ENCODE measurements around the gene LGALS9. TPM values are rescaled to one million over a fixed set of nuclear protein-coding genes. Genes with fewer than 3 reads are reported as not detected.

The LGALS9 gene
- total RNA-seq, 1 donor from 2014 or later: 35.1 TPM

DNA sequence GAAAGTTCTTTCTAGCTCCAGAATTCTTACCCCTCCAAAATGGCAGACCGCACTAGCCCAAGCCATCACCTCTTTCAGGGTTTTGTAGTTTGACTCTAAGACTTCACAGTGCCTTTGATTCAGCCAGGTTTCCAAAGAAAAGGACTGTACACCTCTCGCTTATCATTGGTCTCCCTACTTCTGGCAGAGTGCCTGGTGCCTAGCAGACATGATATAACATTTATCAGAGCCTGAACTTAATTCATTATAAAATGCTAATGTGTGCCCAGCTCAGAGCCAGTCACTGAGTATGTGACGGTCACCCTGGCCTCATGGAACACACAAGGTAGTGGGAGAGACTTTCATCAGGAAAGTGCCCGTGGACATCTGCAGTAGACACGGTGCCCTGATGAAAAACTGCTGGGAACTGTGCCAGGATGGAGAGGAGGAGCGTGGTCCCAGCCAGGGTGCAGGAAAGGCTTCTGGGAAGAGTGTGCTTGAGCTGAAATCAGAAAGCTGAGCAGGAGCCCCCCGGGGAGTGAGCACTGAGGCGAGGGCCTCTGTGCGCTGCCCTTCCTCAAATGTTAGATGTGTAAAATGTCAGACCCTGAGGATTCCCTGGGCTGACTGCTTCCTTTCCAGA, 34.3 kb upstream of the LGALS9 start:
- Mint-ChIP-seq H3K9me3 (no peaks in the 10 kb centered on the region), H3K36me3 (ENCODE audit: low read depth) (peaks cover 57% of the 10 kb centered on the region)

DNA sequence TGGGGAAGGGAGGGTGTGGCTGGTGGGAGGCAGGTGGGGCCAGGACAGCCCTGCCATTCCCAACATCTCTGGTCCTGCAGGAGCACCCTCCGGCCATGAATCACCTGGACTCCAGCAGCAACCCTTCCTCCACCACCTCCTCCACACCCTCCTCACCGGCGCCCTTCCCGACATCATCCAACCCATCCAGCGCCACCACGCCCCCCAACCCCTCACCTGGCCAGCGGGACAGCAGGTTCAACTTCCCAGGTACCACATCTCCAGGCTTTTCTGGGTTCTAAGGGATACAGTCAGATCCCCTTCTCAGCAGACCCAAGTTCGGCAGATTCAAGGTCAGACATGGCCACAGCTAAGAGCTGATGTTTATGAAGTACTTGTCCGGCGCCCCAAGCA, 33.8 kb upstream of the LGALS9 start:
- Mint-ChIP-seq H3K36me3 (ENCODE audit: low read depth) (peaks cover 55% of the 10 kb centered on the region), H3K27ac (peak overlapping the region; percentile 4), H3K4me1 (ENCODE audit: low read depth) (peaks cover 12% of the 10 kb centered on the region), H3K4me3 (ENCODE audit: low read depth) (no peak overlapping the region), H3K9me3 (no peaks in the 10 kb centered on the region), H3K27me3 (ENCODE audit: low read depth) (no peaks in the 10 kb centered on the region)
- intact Hi-C loops (cut with micrococcal nuclease): no loop called here
- no peak for DNase-seq (ENCODE audit: low spot score)

More for the DNA sequence above, 34.3 kb upstream of the LGALS9 start:
- H3K4me3 Mint-ChIP-seq (ENCODE audit: low read depth): no peak overlapping the region
- no peak overlapping the region for H3K27ac Mint-ChIP-seq
- intact Hi-C loops (cut with micrococcal nuclease): no loop called here
- no peak for DNase-seq (ENCODE audit: low spot score)
- H3K27me3 Mint-ChIP-seq (ENCODE audit: low read depth): no peaks in the 10 kb centered on the region
- peaks cover 11% of the 10 kb centered on the region for H3K4me1 Mint-ChIP-seq (ENCODE audit: low read depth)

DNA sequence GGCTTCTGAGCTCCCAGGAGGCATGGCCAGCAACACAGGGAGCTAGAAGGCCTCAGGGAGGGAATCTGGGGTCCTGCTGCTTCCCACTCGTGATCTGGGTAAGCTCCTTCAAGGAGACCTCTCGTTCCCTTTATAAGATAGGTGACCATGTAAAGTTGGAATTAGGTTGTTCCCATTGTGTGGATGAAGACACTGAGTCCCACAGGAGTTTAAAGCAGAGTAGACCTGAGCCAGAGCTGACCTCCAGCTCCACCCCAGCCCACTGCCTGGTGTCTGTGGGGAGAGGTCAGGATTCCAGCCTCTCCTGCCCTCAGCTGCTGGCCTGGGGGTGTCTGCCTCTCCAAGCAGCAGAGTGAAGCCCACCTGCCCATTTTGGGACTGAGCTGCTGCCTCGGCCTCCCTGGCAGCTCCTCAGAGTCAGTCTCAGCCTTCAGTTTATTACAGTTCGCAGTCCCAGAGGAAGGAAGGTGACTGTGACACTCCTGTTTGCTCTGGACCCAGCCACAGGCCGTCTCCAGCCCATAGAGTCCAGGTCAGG, 33.1 kb upstream of the LGALS9 start:
- H3K9me3 Mint-ChIP-seq: no peaks in the 10 kb centered on the region
- no peaks in the 10 kb centered on the region for H3K27me3 Mint-ChIP-seq (ENCODE audit: low read depth)
- intact Hi-C loops (cut with micrococcal nuclease): no loop called here
- H3K36me3 Mint-ChIP-seq (ENCODE audit: low read depth): peaks cover 49% of the 10 kb centered on the region
- H3K4me1 Mint-ChIP-seq (ENCODE audit: low read depth): peaks cover 12% of the 10 kb centered on the region
- no peak for DNase-seq (ENCODE audit: low spot score)
- no peak overlapping the region for H3K4me3 Mint-ChIP-seq (ENCODE audit: low read depth)
- no peak overlapping the region for H3K27ac Mint-ChIP-seq

DNA sequence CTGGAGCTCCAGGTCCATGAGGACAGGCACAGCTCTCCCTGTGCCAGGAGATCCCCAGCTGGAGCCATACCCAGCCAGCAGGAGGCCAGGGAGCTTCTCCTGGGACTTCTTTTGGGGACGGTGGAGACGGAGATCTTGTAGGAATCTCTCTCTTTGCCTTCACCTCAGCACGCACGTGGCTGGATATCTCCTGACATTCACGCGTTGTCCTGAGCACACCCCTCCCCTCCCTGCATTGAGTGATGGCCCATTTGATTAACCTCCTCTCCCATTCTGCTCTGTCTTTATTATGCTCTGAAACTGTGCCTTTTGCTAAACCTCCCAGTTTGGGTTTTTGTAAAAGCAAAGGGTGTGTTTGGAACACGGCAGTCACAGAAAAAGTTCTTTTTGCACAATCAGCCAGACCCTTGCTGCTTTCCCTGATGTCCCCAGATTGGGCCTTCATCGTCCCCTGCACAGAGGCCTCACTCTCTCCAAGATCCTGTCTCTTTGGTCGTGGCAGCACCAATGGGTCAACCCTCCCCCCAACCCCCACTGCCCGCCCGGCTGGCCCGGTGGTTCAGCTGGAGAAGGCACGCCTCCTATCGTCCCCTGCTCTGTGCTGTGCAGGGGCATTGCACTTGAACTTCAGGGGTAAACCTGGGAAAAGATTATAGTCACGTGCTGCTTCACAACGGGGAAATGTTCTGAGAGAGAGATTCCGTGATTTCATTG, 32.5 kb upstream of the LGALS9 start:
- H3K27me3 Mint-ChIP-seq (ENCODE audit: low read depth): no peaks in the 10 kb centered on the region
- peaks cover 53% of the 10 kb centered on the region for H3K36me3 Mint-ChIP-seq (ENCODE audit: low read depth)
- DNase-seq (ENCODE audit: low spot score): no peak
- H3K9me3 Mint-ChIP-seq: no peaks in the 10 kb centered on the region
- H3K27ac Mint-ChIP-seq: no peak overlapping the region
- H3K4me1 Mint-ChIP-seq (ENCODE audit: low read depth): peaks cover 14% of the 10 kb centered on the region
- intact Hi-C loops (cut with micrococcal nuclease): no loop called here
- no peak overlapping the region for H3K4me3 Mint-ChIP-seq (ENCODE audit: low read depth)

DNA sequence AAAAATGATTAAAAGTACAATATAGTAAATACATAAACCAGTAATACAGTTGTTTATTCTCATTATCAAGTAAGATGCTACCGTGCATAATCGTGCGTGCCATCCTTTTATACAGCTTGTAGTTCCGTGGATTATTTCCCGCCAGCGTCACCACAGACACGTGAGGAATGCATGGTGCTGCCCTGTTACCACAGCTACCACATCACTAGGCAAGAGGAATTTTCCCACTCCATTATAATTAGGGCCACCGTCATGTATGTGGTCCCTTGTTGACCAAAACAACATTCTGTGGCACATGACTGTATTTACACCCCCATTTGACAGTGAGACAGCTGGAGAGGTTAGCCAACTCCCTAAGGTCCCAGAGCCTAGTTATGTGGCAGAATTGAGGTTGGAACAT, 30.5 kb upstream of the LGALS9 start:
- Mint-ChIP-seq H3K27me3 (ENCODE audit: low read depth) (no peaks in the 10 kb centered on the region), H3K9me3 (no peaks in the 10 kb centered on the region), H3K4me3 (ENCODE audit: low read depth) (no peak overlapping the region), H3K27ac (no peak overlapping the region), H3K4me1 (ENCODE audit: low read depth) (peaks cover 11% of the 10 kb centered on the region), H3K36me3 (ENCODE audit: low read depth) (peaks cover 43% of the 10 kb centered on the region)
- intact Hi-C loops (cut with micrococcal nuclease): loop anchor here (2.0 to 5.0 kb wide), 4 partner anchors 22 to 146 kb away; no protein-coding TSS in a partner anchor
- no peak for DNase-seq (ENCODE audit: low spot score)

DNA sequence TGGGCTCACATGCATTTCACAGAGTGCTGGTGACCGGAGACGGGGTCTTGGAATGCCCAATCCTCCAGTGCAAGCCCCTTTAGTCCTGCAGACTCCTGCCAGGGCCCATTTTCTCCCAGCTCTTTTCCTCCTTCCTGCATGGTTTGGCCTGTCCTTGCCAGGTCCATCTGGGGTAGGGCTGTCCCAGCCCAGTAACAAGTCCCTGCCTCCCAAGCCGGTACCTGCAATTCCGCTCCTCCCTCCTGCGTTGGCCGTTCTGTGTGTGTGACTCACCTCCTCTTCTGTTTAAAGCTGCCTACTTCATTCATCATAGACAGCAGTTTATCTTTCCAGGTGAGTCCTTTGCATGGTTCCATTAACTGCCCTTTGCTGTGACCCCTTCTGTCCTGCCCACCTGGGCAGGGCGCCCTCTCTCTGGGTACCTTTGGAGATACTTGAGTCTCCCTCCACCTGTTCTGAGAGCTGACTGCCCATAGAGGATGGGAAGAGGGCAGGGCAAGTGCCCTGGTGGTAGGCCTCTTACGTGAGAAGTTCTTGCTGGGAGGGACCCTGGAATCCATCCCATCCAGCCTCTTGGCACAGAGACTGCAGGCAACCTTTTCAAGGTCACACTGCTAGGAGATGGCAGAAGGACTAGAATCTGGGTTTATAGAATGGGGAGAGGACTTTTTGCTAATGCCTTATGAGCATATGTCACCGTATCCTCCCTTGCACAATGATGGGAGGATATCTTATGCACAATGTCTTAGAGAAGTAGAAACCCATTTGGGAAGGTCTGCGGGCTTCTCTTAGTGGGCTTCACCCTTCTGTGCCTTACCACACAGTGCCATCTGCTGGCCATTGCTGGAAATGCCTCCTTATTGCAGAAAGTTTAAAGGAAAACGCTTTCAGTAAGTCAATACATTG, 29.7 kb upstream of the LGALS9 start:
- H3K36me3 Mint-ChIP-seq (ENCODE audit: low read depth): peaks cover 41% of the 10 kb centered on the region
- H3K4me3 Mint-ChIP-seq (ENCODE audit: low read depth): no peak overlapping the region
- DNase-seq (ENCODE audit: low spot score): peak; percentile 67
- no peak overlapping the region for H3K27ac Mint-ChIP-seq
- peaks cover 10% of the 10 kb centered on the region for H3K4me1 Mint-ChIP-seq (ENCODE audit: low read depth)
- no peaks in the 10 kb centered on the region for H3K9me3 Mint-ChIP-seq
- intact Hi-C loops (cut with micrococcal nuclease): loop anchor here (1.0 to 5.0 kb wide), 8 partner anchors 23 to 365 kb away; no protein-coding TSS in a partner anchor
- H3K27me3 Mint-ChIP-seq (ENCODE audit: low read depth): no peaks in the 10 kb centered on the region

DNA sequence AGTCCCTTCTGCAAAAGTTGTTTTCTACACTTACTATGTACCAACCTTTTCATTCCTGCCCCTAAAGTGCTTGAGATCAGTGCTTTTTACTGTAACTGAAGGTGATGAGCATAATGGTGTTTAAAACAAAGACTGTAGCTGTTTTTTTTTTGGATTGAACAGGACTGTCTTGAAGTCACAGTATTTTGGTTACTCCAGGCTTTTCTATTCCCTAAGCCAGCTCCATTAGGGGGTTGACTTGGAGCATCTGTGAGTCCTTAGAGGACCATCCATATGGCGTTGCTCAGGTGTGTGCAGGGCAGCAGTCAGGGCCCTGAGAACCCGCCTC, 29.0 kb upstream of the LGALS9 start:
- intact Hi-C loops (cut with micrococcal nuclease): loop anchor here (1.0 to 5.0 kb wide), 8 partner anchors 23 to 366 kb away; no protein-coding TSS in a partner anchor
- H3K4me1 Mint-ChIP-seq (ENCODE audit: low read depth): peaks cover 10% of the 10 kb centered on the region
- H3K27ac Mint-ChIP-seq: no peak overlapping the region
- H3K9me3 Mint-ChIP-seq: no peaks in the 10 kb centered on the region
- H3K36me3 Mint-ChIP-seq (ENCODE audit: low read depth): peaks cover 41% of the 10 kb centered on the region
- no peak overlapping the region for H3K4me3 Mint-ChIP-seq (ENCODE audit: low read depth)
- H3K27me3 Mint-ChIP-seq (ENCODE audit: low read depth): no peaks in the 10 kb centered on the region
- DNase-seq (ENCODE audit: low spot score): no peak

DNA sequence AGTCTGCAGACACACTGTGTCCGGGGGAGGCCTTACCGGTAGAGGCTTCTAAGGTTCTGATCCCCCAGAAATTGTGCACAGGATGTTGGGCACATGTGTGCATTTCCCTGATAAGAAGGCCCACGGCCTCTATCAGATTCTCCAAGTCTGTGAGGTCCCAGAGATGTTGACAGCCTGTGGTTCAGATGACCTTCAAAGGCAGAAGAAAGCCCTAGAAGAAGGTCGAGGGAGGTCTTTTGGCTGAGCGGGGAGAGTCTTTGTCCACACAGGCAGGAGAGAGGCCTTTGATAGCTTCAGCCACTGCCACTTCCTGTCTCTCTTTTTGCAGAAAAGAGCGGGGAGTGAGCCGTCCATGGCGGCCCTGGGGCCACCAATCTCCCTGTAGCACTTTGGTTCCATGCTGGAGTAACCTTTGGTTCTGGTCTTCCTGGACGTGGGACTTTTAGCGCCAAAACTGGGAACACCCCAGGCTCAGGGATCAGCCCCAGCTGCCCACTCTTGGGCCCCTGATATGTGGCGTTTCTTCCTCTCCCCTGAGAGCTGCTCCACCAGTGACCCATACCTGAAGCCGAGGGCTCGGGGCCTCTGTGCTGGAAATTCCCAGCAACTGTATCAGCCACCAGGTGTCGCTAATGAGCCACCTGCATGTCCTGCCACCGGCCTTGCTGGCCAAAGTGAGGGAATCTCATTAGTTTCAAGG, 28.1 kb upstream of the LGALS9 start:
- no peaks in the 10 kb centered on the region for H3K9me3 Mint-ChIP-seq
- H3K4me1 Mint-ChIP-seq (ENCODE audit: low read depth): peaks cover 10% of the 10 kb centered on the region
- no peak overlapping the region for H3K4me3 Mint-ChIP-seq (ENCODE audit: low read depth)
- peaks cover 43% of the 10 kb centered on the region for H3K36me3 Mint-ChIP-seq (ENCODE audit: low read depth)
- H3K27me3 Mint-ChIP-seq (ENCODE audit: low read depth): no peaks in the 10 kb centered on the region
- peak; percentile 55 for DNase-seq (ENCODE audit: low spot score)
- intact Hi-C loops (cut with micrococcal nuclease): loop anchor here (5.0 kb wide), 2 partner anchors 36 to 44 kb away; no protein-coding TSS in a partner anchor
- H3K27ac Mint-ChIP-seq: peak overlapping the region; percentile 17

DNA sequence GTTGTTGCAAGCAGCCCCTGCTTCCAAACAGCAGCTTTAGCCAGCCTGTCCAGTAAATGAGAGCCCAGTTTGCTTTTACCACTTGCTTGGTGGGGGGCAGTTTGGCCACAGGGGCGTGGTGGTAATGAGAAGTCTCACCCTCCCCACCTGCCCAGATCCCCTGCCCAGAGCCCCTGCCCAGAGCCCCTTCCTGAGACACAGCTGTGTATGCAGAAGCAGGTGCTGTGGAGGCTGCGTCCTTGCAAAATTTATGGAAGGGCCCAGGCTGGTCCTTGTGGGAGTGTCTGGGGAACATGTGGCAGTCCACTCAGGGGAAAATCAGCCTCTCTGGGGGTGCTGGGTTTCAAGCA, 27.6 kb upstream of the LGALS9 start:
- H3K4me1 Mint-ChIP-seq (ENCODE audit: low read depth): peaks cover 14% of the 10 kb centered on the region
- H3K9me3 Mint-ChIP-seq: no peaks in the 10 kb centered on the region
- H3K27me3 Mint-ChIP-seq (ENCODE audit: low read depth): no peaks in the 10 kb centered on the region
- no peak for DNase-seq (ENCODE audit: low spot score)
- H3K36me3 Mint-ChIP-seq (ENCODE audit: low read depth): peaks cover 46% of the 10 kb centered on the region
- H3K4me3 Mint-ChIP-seq (ENCODE audit: low read depth): no peak overlapping the region
- peak overlapping the region; percentile 17 for H3K27ac Mint-ChIP-seq
- intact Hi-C loops (cut with micrococcal nuclease): loop anchor here (5.0 kb wide), 2 partner anchors 36 to 44 kb away; no protein-coding TSS in a partner anchor

DNA sequence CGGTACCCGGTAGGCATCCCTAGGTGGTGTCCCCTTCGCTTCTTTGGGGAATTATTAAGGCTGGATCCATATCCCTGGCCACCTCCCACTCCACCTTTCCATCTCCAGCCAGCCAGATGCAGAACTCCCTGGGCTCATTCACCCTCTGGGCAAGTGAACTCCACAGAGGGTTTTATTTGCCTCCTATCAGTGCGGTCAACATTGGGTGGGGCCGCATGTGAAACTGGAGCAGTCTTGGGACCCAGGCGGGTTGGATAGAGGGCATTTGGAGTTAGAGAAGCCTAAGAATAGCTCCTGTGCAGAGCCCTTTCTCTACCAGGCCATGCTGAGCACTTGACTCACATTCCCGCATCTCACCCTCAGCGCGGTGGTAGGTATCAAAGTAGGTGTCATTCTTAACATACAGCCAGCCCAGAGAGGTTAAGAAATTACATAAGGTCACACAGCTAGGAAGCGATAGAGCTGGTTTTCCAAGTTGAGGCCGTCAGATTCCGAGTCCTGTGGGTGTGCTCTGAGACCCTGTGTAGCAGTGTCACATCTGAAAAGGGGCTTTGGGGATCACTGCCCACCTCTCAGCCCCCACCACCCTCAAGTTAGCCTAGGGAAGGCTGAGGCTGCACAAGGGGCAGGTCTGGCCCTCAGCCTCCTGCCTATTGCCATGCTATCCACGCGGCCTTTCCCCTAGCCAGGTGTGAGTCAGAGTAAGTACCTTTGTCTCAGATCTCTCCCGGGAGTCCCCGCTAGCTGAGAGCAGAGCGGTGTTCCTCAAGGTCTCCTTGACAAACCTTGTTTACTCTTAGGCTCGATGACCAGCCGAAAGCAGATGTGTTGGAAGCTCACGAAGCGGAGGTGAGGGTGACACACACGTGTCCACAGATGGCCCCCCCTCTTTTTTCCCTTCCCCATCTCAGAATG, 26.9 kb upstream of the LGALS9 start:
- Mint-ChIP-seq H3K9me3 (no peaks in the 10 kb centered on the region), H3K27ac (no peak overlapping the region), H3K4me1 (ENCODE audit: low read depth) (peaks cover 19% of the 10 kb centered on the region), H3K4me3 (ENCODE audit: low read depth) (no peak overlapping the region), H3K27me3 (ENCODE audit: low read depth) (no peaks in the 10 kb centered on the region), H3K36me3 (ENCODE audit: low read depth) (peaks cover 48% of the 10 kb centered on the region)
- no peak for DNase-seq (ENCODE audit: low spot score)
- intact Hi-C loops (cut with micrococcal nuclease): loop anchor here (5.0 kb wide), 2 partner anchors 37 to 43 kb away; no protein-coding TSS in a partner anchor

DNA sequence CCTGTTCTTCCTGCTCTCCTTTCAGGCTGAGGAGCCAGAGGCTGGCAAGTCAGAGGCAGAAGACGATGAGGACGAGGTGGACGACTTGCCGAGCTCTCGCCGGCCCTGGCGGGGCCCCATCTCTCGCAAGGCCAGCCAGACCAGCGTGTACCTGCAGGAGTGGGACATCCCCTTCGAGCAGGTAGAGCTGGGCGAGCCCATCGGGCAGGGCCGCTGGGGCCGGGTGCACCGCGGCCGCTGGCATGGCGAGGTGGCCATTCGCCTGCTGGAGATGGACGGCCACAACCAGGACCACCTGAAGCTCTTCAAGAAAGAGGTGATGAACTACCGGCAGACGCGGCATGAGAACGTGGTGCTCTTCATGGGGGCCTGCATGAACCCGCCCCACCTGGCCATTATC, 25.6 kb upstream of the LGALS9 start:
- Mint-ChIP-seq H3K27ac (no peak overlapping the region), H3K36me3 (ENCODE audit: low read depth) (peaks cover 56% of the 10 kb centered on the region), H3K27me3 (ENCODE audit: low read depth) (no peaks in the 10 kb centered on the region), H3K4me1 (ENCODE audit: low read depth) (peaks cover 18% of the 10 kb centered on the region), H3K9me3 (no peaks in the 10 kb centered on the region), H3K4me3 (ENCODE audit: low read depth) (no peak overlapping the region)
- DNase-seq (ENCODE audit: low spot score): no peak
- intact Hi-C loops (cut with micrococcal nuclease): no loop called here

Measured in activated T-helper 2 cell treated with anti-CD3 and anti-CD28 coated beads, Interferon-gamma antibody, Interleukin-2, Interleukin-4, amounts not matched to agents 10 μg/mL and 5 μg/mL and 100 μg/mL, durations not matched to agents 14 hours and 24 hours and 36 hours (primary cell).